DOHH2 (cell line): ENCODE data around the gene MAPK8.

Experiments
- H3F3A ChIP-seq: fragments of 200-600 bp; sonication (generic), shearing (Covaris generic); 2 replicates; pipeline ENCODE4 v1.6.0; 2016; ENCODE audit warnings: antibody characterized with exemption, mild to moderate bottlenecking; ENCODE audit not compliant: control insufficient read depth, insufficient read depth
- H3K27ac ChIP-seq: fragments of 200-600 bp; sonication (generic); 2 replicates; pipeline ENCODE4 v1.5.1; 2014; ENCODE audit warnings: low read depth, mild to moderate bottlenecking, low read length, moderate library complexity
- H3K27me3 ChIP-seq: fragments of 200-600 bp; sonication (generic); 2 replicates; pipeline ENCODE4 v1.6.1; 2014; ENCODE audit warnings: mild to moderate bottlenecking, low read length, mixed read lengths; ENCODE audit not compliant: control insufficient read depth
- H3K36me3 ChIP-seq: fragments of 200-600 bp; sonication (generic); 2 replicates; pipeline ENCODE4 v1.6.1; 2014; ENCODE audit warnings: mild to moderate bottlenecking, low read length, moderate library complexity, mixed read lengths; ENCODE audit not compliant: control insufficient read depth
- H3K4me1 ChIP-seq: fragments of 200-600 bp; sonication (generic); 2 replicates; pipeline ENCODE4 v1.6.1; 2014; ENCODE audit warnings: mild to moderate bottlenecking, low read length, mixed read lengths; ENCODE audit not compliant: control insufficient read depth
- H3K4me2 ChIP-seq: fragments of 200-600 bp; sonication (generic); 2 replicates; pipeline ENCODE4 v1.6.0; 2014; ENCODE audit warnings: mild to moderate bottlenecking, low read length, moderate library complexity
- H3K4me3 ChIP-seq: fragments of 200-600 bp; sonication (generic); 2 replicates; pipeline ENCODE4 v1.5.1; 2014; ENCODE audit warnings: mild to moderate bottlenecking, low read length, mixed read lengths
- H3K79me2 ChIP-seq: fragments of 200-600 bp; sonication (generic); 2 replicates; pipeline ENCODE4 v1.6.1; 2014; ENCODE audit warnings: mild to moderate bottlenecking, low read length, mixed read lengths; ENCODE audit not compliant: control insufficient read depth
- H3K9me2 ChIP-seq: fragments of 200-600 bp; sonication (generic); replicated peaks from 2 replicates; pipeline ENCODE4 v1.6.1; 2014; ENCODE audit warnings: mild to moderate bottlenecking, low read length, mixed read lengths; ENCODE audit not compliant: control insufficient read depth
- H3K9me3 ChIP-seq: fragments of 200-600 bp; sonication (generic); 2 replicates; pipeline ENCODE4 v1.6.1; 2014; ENCODE audit warnings: antibody characterized with exemption, low read length, mixed read lengths; ENCODE audit not compliant: control insufficient read depth, insufficient read depth
- H4K20me1 ChIP-seq: fragments of 200-600 bp; sonication (generic); 2 replicates; pipeline ENCODE4 v1.6.0; 2014; ENCODE audit warnings: low read depth, mild to moderate bottlenecking, antibody characterized with exemption, low read length, moderate library complexity; ENCODE audit not compliant: control insufficient read depth, insufficient read depth
- EZH2phosphoT487 ChIP-seq: fragments of 200-600 bp; sonication (generic); IDR thresholded peaks from 2 replicates; pipeline ENCODE4 v1.6.1; 2017; ENCODE audit warnings: borderline replicate concordance, mild to moderate bottlenecking, antibody characterized with exemption, low read length, moderate library complexity, mixed read lengths
- TF ChIP-seq, protein P1 (sequence below): fragments of 200-600 bp; sonication (generic); IDR thresholded peaks from one replicate; pipeline ENCODE4 v1.5.1; 2014; ENCODE audit warnings: antibody characterized with exemption, mild to moderate bottlenecking, low read depth, low read length; ENCODE audit not compliant: poor library complexity, severe bottlenecking

Gene MAPK8

GRCh38 chr10:48369501-48369900, 63.0 kb downstream of the MAPK8 start:
- H3K27ac ChIP-seq: no peak overlapping the region
- no peaks in the 10 kb centered on the region for H3K4me1 ChIP-seq
- no peaks in the 10 kb centered on the region for H3K36me3 ChIP-seq
- no peaks in the 10 kb centered on the region for H4K20me1 ChIP-seq
- TF ChIP-seq, protein P1, sequence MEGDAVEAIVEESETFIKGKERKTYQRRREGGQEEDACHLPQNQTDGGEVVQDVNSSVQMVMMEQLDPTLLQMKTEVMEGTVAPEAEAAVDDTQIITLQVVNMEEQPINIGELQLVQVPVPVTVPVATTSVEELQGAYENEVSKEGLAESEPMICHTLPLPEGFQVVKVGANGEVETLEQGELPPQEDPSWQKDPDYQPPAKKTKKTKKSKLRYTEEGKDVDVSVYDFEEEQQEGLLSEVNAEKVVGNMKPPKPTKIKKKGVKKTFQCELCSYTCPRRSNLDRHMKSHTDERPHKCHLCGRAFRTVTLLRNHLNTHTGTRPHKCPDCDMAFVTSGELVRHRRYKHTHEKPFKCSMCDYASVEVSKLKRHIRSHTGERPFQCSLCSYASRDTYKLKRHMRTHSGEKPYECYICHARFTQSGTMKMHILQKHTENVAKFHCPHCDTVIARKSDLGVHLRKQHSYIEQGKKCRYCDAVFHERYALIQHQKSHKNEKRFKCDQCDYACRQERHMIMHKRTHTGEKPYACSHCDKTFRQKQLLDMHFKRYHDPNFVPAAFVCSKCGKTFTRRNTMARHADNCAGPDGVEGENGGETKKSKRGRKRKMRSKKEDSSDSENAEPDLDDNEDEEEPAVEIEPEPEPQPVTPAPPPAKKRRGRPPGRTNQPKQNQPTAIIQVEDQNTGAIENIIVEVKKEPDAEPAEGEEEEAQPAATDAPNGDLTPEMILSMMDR: no peak
- no peak for TF ChIP-seq EZH2phosphoT487
- no peaks in the 10 kb centered on the region for H3K9me3 ChIP-seq
- H3K4me3 ChIP-seq: no peak overlapping the region
- no peaks in the 10 kb centered on the region for H3K27me3 ChIP-seq
- H3K9me2 ChIP-seq: no peaks in the 10 kb centered on the region; the same call in 1 of the 2 replicates
- no peaks in the 10 kb centered on the region for H3K79me2 ChIP-seq
- H3K4me2 ChIP-seq: no peak overlapping the region
- H3F3A ChIP-seq: no peaks in the 10 kb centered on the region

GRCh38 chr10:48377751-48378530, 71.5 kb downstream of the MAPK8 start:
- Histone ChIP-seq H3K79me2 (no peaks in the 10 kb centered on the region), H3K36me3 (no peaks in the 10 kb centered on the region), H3K9me3 (no peaks in the 10 kb centered on the region), H3K4me3 (no peak overlapping the region), H3F3A (no peaks in the 10 kb centered on the region), H4K20me1 (no peaks in the 10 kb centered on the region), H3K4me2 (no peak overlapping the region), H3K27me3 (no peaks in the 10 kb centered on the region), H3K4me1 (no peaks in the 10 kb centered on the region), H3K9me2 (no peaks in the 10 kb centered on the region), H3K27ac (no peak overlapping the region)
- TF ChIP-seq EZH2phosphoT487: no peak
- TF ChIP-seq, protein P1: no peak

DNA sequence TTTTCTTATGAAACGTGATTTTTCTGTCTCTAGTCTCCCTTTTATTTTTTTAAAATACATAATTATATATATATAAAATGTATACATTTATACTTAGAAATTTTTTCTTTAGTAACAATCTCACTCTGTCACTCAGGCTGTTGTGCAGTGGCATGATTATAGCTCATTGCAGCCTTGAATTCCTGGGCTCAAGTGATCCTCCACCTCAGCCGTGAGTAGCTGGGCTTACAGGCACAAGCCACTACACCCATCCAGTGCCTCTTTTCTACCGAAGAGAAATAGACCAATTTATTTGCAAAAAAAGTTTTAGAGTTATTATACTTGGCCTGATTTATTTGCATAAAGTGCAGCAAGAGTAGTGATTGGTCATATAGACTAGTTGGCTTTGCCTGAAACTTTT, 72.2 kb downstream of the MAPK8 start:
- Histone ChIP-seq H3K79me2 (no peaks in the 10 kb centered on the region), H3K4me1 (no peaks in the 10 kb centered on the region; the same call in 1 of the 2 replicates), H3K9me3 (no peaks in the 10 kb centered on the region), H3K9me2 (no peaks in the 10 kb centered on the region), H3K4me2 (no peak overlapping the region), H3K27me3 (no peaks in the 10 kb centered on the region), H3K36me3 (no peaks in the 10 kb centered on the region), H3K27ac (no peak overlapping the region), H4K20me1 (no peaks in the 10 kb centered on the region), H3F3A (no peaks in the 10 kb centered on the region), H3K4me3 (no peak overlapping the region)
- TF ChIP-seq, protein P1: no peak
- no peak for TF ChIP-seq EZH2phosphoT487
